C4-2B (cell line): ENCODE measurements around the gene SLC7A6OS.

ENCODE experiments used
- H3K27ac ChIP-seq: fragments of 450-650 bp; 2 replicates; pipeline ENCODE4 v1.5.1; 2017
- ZFX ChIP-seq: fragments of 450-650 bp; IDR thresholded peaks from 2 replicates; pipeline ENCODE4 v1.6.1; 2017
- TF ChIP-seq, protein P1 (sequence below): fragments of 450-650 bp; conservative IDR thresholded peaks from 2 replicates; pipeline ENCODE4 v1.5.1; 2017; ENCODE audit warnings: mild to moderate bottlenecking

The SLC7A6OS gene

DNA sequence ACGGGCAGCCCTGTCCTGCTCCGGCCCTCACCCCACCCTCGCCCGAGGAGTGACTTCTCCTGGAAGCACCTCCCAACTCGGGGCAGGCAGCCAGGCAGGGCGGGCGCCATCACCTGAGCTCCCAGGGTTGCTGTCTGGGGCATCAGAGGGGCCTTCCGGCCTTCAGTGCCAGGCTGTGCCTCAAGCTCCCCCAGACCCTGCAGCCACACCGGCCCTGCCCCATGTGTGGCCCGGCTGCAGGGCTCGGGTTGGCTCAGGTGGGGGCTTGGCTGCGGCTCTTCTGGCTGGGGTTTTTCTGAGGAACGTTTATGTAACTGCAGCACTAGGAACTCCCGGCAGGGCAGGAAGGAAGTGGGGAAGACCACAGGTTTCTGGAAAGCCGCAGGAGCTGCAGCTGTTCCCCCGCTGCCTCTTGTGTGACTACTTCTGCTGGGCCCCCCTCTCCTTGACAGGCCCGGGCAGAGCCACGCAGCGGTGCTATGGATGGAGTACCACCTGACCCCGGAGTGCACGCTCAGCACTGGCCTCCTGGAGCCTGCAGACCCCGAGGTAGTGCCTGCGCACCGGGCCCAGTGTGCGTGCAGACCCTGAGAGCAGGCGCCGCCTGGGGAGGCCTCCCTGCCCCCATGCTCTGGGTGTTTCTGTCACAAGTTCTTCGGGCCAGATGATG lies 45.6 kb upstream of the SLC7A6OS start:
- TF ChIP-seq ZFX, result no peak
- TF ChIP-seq, protein P1, sequence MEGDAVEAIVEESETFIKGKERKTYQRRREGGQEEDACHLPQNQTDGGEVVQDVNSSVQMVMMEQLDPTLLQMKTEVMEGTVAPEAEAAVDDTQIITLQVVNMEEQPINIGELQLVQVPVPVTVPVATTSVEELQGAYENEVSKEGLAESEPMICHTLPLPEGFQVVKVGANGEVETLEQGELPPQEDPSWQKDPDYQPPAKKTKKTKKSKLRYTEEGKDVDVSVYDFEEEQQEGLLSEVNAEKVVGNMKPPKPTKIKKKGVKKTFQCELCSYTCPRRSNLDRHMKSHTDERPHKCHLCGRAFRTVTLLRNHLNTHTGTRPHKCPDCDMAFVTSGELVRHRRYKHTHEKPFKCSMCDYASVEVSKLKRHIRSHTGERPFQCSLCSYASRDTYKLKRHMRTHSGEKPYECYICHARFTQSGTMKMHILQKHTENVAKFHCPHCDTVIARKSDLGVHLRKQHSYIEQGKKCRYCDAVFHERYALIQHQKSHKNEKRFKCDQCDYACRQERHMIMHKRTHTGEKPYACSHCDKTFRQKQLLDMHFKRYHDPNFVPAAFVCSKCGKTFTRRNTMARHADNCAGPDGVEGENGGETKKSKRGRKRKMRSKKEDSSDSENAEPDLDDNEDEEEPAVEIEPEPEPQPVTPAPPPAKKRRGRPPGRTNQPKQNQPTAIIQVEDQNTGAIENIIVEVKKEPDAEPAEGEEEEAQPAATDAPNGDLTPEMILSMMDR, result no peak
- no peak overlapping the region for H3K27ac ChIP-seq

DNA sequence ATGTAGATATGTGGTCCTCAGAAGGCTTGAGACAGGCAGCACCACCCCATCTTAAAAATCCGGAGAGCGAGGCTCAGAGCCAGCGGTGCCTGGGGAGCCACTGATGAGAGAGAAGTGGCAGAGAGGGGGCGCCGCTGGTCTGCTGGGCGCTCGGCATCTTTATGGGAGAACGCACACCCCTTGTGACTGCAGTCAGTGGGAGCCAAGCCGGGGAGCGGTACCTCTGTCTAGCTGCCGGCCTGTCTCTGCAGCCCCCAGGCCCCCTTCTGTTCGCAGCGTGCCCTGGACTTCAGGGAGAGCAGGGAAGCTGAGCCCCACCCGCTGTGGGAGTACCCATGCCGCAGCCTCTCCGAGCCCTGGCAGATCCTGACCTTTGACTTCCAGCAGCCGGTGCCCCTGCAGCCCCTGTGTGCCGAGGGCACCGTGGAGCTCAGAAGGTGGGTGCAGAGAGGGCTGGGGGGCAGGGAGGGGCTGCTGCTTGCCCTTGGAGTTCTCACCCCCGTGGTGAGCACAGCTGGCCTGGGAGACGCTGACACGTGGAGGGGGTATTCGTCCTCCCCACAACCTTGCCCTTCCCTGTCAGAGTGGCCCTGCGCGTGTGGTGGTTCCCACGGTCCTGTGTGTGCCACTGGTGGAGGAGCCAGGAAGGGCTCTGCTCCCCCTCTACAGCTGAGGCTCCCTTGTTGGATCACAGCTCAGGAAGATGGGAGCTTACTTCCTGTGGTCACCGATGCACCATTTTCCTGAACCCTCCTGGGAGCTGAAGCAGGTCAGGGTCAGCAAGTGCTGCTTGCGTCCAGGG lies 44.9 kb upstream of the SLC7A6OS start:
- TF ChIP-seq, protein P1, result no peak; the same call in 1 of the 2 replicates
- no peak for TF ChIP-seq ZFX
- no peak overlapping the region for H3K27ac ChIP-seq

DNA sequence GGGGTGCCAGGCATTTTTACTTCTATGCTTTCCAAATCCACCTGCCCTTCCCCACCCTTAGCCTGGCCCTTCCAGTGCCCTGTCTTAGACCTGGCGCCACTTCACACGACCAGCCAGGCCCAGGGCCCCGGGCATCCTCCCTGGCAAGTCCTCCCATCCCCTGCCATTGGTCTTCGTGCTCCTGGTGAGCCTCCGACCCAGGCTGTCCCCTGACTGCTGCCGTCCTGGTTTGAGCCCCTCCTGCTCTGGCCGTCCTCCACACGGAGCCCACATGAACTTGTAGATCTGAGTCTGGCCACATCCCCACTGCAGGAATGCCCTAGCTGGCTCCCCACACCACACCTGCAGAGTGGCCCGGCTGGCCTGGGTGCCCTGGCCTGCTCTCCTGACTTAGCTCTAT lies 44.1 kb upstream of the SLC7A6OS start:
- TF ChIP-seq, protein P1, result no peak
- TF ChIP-seq ZFX, result no peak

DNA sequence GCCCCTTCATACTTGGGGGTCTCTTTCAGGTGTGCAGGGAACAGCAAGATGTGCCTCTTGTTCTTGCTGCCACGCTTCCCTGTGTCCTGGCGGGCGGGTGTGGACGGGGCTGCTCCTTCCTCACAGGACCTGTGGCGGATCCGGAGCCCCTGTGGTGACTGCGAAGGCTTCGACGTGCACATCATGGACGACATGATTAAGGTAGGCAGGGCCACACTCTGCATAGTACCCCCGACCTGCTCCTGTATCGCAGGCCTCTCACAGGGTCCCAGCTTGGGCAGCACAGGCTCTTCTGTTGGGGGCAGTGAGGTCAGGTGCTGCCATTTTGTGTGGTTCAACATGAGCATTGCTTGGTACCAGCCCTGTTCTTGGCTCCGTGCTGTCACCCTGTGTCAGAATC lies 42.6 kb upstream of the SLC7A6OS start:
- H3K27ac ChIP-seq, result no peak overlapping the region
- TF ChIP-seq, protein P1, result no peak
- no peak for TF ChIP-seq ZFX

More for the DNA sequence above, 44.1 kb upstream of the SLC7A6OS start:
- no peak overlapping the region for H3K27ac ChIP-seq

DNA sequence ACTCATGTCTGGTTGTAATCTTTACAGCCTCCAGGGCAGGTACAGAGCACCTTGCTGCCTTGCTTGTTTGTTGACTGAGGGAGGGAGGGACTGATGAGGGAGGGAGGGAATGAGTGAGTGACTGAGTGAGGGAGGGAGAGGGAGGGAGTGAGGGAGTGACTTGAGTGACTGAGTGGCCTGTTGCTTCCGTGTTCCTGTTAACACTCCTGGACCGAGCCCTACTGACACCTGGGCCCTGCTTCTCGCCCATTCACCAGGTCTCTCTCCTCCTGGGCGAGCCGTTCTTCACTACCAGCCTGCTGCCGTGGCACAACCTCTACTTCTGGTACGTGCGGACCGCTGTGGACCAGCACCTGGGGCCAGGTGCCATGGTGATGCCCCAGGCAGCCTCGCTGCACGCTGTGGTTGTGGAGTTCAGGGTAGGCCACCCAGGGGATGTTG lies 41.3 kb upstream of the SLC7A6OS start:
- TF ChIP-seq, protein P1, result no peak
- TF ChIP-seq ZFX, result no peak
- H3K27ac ChIP-seq, result peak overlapping the region; percentile 61

DNA sequence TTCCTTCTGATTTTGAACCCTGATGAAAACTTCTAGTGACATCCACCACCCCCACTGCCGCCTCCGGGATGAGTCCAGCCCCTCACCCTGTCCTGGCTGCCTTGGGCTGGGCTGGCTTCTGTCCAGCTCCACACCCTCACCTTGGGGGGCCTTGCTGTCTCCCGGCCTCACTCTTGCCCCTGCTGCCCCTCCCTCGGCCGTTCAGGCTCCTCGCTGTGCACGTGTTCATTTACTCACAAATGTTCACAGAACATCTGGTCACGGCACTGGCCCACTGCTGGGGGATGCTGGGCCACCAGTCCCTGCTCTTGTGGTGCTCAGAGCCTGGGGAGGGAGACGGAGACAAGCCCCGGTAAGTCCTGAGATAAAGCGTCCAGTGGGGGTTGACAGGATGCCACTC lies 40.7 kb upstream of the SLC7A6OS start:
- peak overlapping the region; percentile 61 for H3K27ac ChIP-seq
- TF ChIP-seq, protein P1, result no peak
- no peak for TF ChIP-seq ZFX

DNA sequence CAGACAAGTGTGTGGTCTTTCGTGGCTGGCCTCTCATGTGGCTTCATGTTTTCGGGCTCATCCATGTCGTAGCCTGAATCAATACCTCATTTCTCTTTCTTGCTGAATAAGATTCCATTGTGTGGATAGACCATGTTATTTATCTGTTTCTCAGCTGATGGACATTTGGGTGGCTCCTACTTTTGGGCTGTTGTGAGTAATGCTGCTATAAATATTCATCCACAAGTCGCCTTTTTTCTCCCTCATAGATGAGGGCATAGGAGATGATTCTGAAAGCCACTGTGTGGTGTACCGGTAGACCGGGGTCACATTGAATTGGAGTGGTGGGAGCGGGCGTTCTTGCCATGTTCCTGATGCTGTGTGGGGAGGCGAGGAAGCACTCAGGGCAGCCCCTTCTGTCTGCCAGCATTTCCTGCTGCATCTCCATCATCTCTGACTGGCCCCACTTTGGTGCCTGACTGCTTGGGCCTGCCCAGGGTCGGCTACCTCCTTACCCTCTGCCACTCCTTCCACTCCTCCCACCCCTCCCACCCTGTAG lies 40.1 kb upstream of the SLC7A6OS start:
- TF ChIP-seq ZFX, result no peak
- TF ChIP-seq, protein P1, result no peak
- H3K27ac ChIP-seq, result peak overlapping the region; percentile 61; the same call in 1 of the 2 replicates
